Right atrium auricular region (tissue), 2 donors: Measurements from ENCODE around the gene TRIO. TPM values are rescaled to one million over a fixed set of nuclear protein-coding genes. Genes with fewer than 3 reads are reported as not detected.

ENCODE experiments used
- DNase-seq: peaks from one replicate; pipeline ENCODE4 v3.0.0-alpha.2; 2019; ENCODE audit warnings: low spot score
- H3K27ac ChIP-seq, 2 donors: fragments of 200-600 bp; sonication (generic); 1 replicate in 1 of 2; 2 replicates in 1 of 2; pipeline ENCODE4 v1.5.1; 2016 to 2019
- H3K27me3 ChIP-seq, 2 donors: fragments of 200-600 bp; sonication (generic); one replicate each; pipeline versions ENCODE4 v1.5.1 to v1.6.0; 2017 to 2019
- H3K36me3 ChIP-seq: fragments of 200-600 bp; sonication (generic); one replicate; pipeline ENCODE4 v1.5.1; 2016
- H3K4me1 ChIP-seq, 2 donors: fragments of 200-600 bp; sonication (generic); one replicate each; pipeline versions ENCODE4 v1.5.1 to v1.6.0; 2017 to 2019
- H3K4me3 ChIP-seq, 2 donors: fragments of 200-600 bp; sonication (generic); 1 replicate in 1 of 2; 2 replicates in 1 of 2; pipeline ENCODE4 v1.5.1; 2017 to 2019; ENCODE audit warnings: mild to moderate bottlenecking in 1 of 2, moderate library complexity in 1 of 2
- H3K9me3 ChIP-seq, 2 donors: fragments of 200-600 bp; sonication (generic); one replicate each; pipeline ENCODE4 v1.5.1; 2019
- total RNA-seq, 2 donors: library from RNA; depleted of rRNA; stranded (reverse); fragments of >200 nt; gene quantifications; one replicate each; pipeline ENCODE4 v1.1.0, GENCODE V29; 2016
- TF ChIP-seq, protein P1 (sequence below), 2 donors: fragments of 200-600 bp; sonication (generic); IDR thresholded peaks; one replicate each; pipeline ENCODE4 v1.5.1; 2019; ENCODE audit warnings: antibody characterized with exemption in 2 of 2

The TRIO gene
- total RNA-seq, 2 donors from 2014 or later = 51.6 to 67.0 TPM

DNA sequence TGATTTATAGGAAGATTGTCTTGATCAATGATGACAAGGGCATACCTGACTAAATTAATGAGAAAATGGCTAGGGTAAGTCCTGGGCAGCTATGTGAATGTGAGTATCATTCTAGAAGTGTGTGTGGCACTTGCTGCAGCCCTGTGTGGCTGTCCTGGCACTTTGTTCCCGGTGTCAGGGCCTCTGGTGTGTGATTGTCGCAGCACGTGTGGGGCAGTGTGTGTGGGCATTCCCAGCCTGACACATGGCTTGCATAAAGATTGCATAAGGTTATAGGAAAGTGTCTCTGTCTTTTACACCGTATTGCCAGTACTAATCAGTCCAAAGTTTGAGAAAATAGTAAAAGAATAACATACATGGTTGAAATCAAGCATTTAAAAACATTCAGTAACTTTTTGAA lies 74.4 kb downstream of the TRIO start:
- Histone ChIP-seq H3K4me1 (peaks cover 0 to 45% of the 10 kb centered on the region in 2 donors), H3K4me3 (no peak overlapping the region), H3K9me3 (no peaks in the 10 kb centered on the region), H3K27me3 (no peaks in the 10 kb centered on the region), H3K36me3 (no peaks in the 10 kb centered on the region), H3K27ac (no peak overlapping the region)
- TF ChIP-seq, protein P1, sequence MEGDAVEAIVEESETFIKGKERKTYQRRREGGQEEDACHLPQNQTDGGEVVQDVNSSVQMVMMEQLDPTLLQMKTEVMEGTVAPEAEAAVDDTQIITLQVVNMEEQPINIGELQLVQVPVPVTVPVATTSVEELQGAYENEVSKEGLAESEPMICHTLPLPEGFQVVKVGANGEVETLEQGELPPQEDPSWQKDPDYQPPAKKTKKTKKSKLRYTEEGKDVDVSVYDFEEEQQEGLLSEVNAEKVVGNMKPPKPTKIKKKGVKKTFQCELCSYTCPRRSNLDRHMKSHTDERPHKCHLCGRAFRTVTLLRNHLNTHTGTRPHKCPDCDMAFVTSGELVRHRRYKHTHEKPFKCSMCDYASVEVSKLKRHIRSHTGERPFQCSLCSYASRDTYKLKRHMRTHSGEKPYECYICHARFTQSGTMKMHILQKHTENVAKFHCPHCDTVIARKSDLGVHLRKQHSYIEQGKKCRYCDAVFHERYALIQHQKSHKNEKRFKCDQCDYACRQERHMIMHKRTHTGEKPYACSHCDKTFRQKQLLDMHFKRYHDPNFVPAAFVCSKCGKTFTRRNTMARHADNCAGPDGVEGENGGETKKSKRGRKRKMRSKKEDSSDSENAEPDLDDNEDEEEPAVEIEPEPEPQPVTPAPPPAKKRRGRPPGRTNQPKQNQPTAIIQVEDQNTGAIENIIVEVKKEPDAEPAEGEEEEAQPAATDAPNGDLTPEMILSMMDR (IDR thresholded peaks at IDR 0.05) = no peak
- DNase-seq = no peak

DNA sequence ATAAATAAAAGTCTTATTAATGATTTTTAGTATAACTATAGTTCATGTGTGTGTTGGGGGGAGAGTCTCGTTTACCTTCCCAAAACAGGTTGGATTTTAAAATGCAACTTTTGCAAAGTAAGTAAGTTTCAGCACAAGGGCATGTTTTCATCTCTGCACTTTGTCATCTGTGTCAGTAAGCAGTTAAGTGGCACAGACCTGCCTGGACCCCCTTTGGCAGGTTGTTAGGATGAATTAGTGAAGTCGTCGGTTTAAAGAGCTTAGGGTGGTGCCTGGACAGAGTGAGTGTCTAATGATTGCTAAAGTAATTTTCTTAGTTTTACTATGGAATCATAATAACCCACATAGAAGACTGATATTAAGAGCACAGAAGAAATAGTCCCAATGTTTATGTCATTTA lies 74.9 kb downstream of the TRIO start:
- Histone ChIP-seq H3K9me3 (no peaks in the 10 kb centered on the region), H3K27me3 (no peaks in the 10 kb centered on the region), H3K4me3 (no peak overlapping the region), H3K27ac (no peak overlapping the region), H3K36me3 (no peaks in the 10 kb centered on the region), H3K4me1 (peaks cover 0 to 49% of the 10 kb centered on the region in 2 donors)
- TF ChIP-seq, protein P1 (IDR thresholded peaks at IDR 0.05) = no peak
- no peak for DNase-seq

DNA sequence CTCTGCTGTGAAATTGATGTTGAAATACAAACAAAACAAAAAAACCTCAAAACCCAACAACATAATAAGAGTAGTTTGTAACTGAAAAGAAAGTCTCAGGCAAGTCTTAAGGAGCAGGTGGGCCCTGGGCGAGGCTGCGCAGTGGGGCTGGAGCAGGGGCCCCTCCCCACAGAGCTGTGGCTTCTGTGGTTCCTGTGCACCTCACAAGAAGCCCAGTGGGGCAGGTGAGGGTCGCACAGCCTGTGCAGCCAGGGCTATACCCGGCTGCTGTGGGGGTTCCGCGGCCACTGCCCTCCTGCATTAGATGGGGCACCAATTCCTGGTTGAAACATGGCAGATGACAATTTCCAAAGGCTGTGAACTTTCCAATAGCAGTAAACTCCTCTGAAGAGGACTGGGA lies 75.3 kb downstream of the TRIO start:
- peaks cover 0 to 53% of the 10 kb centered on the region in 2 donors for H3K4me1 ChIP-seq

DNA sequence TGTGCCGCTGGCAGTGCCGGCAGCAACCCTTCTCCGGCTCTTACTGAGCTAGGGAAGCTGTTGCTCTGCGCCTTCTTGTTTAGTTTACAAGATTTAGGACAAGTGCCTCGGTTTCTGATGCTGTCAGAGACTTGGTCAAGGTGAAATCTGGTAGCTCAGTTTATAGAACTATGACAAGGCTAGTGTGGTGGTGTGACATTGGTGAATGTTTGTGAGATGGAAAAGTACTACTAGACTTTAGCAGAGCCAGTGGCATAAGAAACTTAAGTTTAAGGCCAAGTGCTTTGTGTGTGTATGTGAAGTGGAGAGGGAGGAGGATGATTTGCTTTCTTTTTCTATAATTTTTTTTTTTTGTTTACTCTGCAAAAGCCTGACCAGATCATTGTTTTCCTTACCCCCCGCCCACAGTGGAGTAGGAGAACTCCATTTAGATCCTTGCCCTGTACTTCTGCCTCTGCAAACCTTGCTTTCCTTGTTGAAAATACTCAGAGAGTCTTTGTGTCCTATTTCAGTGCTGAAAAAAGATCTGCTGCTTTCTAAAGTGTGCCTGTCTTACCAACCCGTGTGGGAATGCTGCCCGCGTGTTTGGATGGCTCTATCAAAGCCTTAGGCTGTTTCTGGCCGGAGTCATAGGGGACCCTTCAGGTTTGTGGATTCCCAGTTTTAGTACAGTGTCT lies 75.9 kb downstream of the TRIO start:
- H3K9me3 ChIP-seq = no peaks in the 10 kb centered on the region
- no peaks in the 10 kb centered on the region for H3K36me3 ChIP-seq
- peak overlapping the region in 1 of 2 donors; percentile 9 for H3K27ac ChIP-seq
- peaks cover 0 to 59% of the 10 kb centered on the region in 2 donors for H3K4me1 ChIP-seq
- H3K4me3 ChIP-seq = no peak overlapping the region
- no peak for DNase-seq
- no peaks in the 10 kb centered on the region for H3K27me3 ChIP-seq
- TF ChIP-seq, protein P1 (IDR thresholded peaks at IDR 0.05) = no peak

More for the DNA sequence above, 75.3 kb downstream of the TRIO start:
- Histone ChIP-seq H3K9me3 (no peaks in the 10 kb centered on the region), H3K27me3 (no peaks in the 10 kb centered on the region), H3K27ac (peak overlapping the region in 1 of 2 donors; percentile 9), H3K36me3 (no peaks in the 10 kb centered on the region), H3K4me3 (no peak overlapping the region)
- TF ChIP-seq, protein P1 (IDR thresholded peaks at IDR 0.05) = no peak
- no peak for DNase-seq

DNA sequence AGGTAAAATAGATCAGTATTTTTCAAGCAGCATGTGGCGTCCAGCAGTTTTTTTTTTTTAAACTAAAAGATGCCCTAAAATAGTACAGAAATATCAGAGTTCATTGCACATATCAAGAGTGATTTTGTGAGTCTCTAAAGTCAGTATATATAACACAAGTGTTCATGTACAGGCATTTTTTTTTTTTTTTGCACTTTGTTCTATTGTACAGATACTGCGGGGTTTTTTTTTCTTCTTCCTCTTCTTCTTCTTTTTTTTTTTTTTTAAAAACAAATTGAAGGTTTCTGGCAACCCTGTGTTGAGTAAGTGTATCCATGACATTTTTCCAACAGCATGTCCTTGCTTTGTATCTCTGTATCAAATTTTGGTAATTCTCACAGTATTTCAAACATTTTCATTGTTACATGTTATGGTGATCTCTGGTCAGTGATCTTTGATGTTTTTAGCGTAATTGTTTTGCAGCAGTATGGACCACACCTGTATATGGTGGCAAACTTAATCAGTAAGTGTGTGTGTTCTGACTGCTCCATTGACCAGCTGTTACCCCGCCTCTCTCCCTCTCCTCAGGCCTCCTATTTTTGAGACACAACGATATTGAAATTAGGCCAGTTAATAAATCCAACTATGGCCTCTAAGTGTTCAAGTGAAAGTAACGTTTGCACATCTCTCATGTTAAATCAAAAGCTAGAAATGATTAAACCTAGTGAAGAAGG lies 76.8 kb downstream of the TRIO start:
- no peak for DNase-seq
- H3K27ac ChIP-seq = no peak overlapping the region
- peaks cover 0 to 59% of the 10 kb centered on the region in 2 donors for H3K4me1 ChIP-seq
- H3K36me3 ChIP-seq = no peaks in the 10 kb centered on the region
- no peaks in the 10 kb centered on the region for H3K9me3 ChIP-seq
- no peaks in the 10 kb centered on the region for H3K27me3 ChIP-seq
- TF ChIP-seq, protein P1 (IDR thresholded peaks at IDR 0.05) = no peak
- H3K4me3 ChIP-seq = no peak overlapping the region
